Lung (tissue), 12 donors: ENCODE data around the gene IQCM. TPM values are rescaled to one million over a fixed set of nuclear protein-coding genes. Genes with fewer than 3 reads are reported as not detected.

Experiments
- ATAC-seq: fragments of 200-7000 bp; cut with Tn5 transposase; one replicate; pipeline ENCODE4 v1.9.1; 2020; ENCODE audit warnings: moderate number of reproducible peaks; ENCODE audit not compliant: insufficient read depth, low FRiP score
- DNase-seq, 3 donors: peaks; one replicate each; pipeline ENCODE4 v3.0.0-alpha.2; 2013 to 2017
- H3K27ac ChIP-seq, 2 donors: one replicate each; pipeline ENCODE4 v1.5.1; 2013; ENCODE audit warnings: mild to moderate bottlenecking in 2 of 2, moderate library complexity in 2 of 2, control low read depth in 1 of 2, inconsistent platforms in 1 of 2, low read depth in 1 of 2, low read length in 1 of 2
- H3K27me3 ChIP-seq, 3 donors: one replicate each; pipeline ENCODE4 v1.5.1; 2013; ENCODE audit warnings: low read length in 2 of 3; ENCODE audit not compliant: control insufficient read depth in 3 of 3, insufficient read depth in 3 of 3
- H3K36me3 ChIP-seq, 4 donors: one replicate each; pipeline ENCODE4 v1.5.1; 2013; ENCODE audit warnings: low read length in 4 of 4, mild to moderate bottlenecking in 1 of 4, moderate library complexity in 1 of 4; ENCODE audit not compliant: control insufficient read depth in 4 of 4, insufficient read depth in 4 of 4
- H3K4me1 ChIP-seq, 5 donors: one replicate each; pipeline ENCODE4 v1.5.1; 2013; ENCODE audit warnings: low read length in 5 of 5, mild to moderate bottlenecking in 2 of 5, moderate library complexity in 1 of 5; ENCODE audit not compliant: control insufficient read depth in 5 of 5, insufficient read depth in 5 of 5
- H3K4me3 ChIP-seq: one replicate; pipeline ENCODE4 v1.5.1; 2013; ENCODE audit warnings: mild to moderate bottlenecking, control low read depth, moderate library complexity
- H3K9ac ChIP-seq, 2 donors: one replicate each; pipeline ENCODE4 v1.5.1; 2013; ENCODE audit warnings: low read length in 2 of 2, control low read depth in 1 of 2; ENCODE audit not compliant: insufficient read depth in 1 of 2
- H3K9me3 ChIP-seq, 4 donors: one replicate each; pipeline ENCODE4 v1.5.1; 2013; ENCODE audit warnings: low read length in 3 of 4, mild to moderate bottlenecking in 1 of 4, moderate library complexity in 1 of 4; ENCODE audit not compliant: control insufficient read depth in 4 of 4, insufficient read depth in 3 of 4
- CTCF ChIP-seq: IDR thresholded peaks from 2 replicates; pipeline ENCODE4 v1.5.1; 2012; ENCODE audit warnings: mild to moderate bottlenecking; ENCODE audit errors: control extremely low read depth, extremely low read depth
- WGBS, 2 donors: extraction: QIAGEN DNeasy Blood & Tissue Kit; methylation state at CpG; one replicate each; pipeline ENCODE4 v1.1.7; 2013; 5-methylcytosine and 5-hydroxymethylcytosine counted together
- polyA plus RNA-seq, 2 donors: library from polyadenylated mRNA; stranded (reverse); fragments of 200-250 nt; gene quantifications; one replicate each; pipeline ENCODE4 v1.2.1, GENCODE V29; 2013
- total RNA-seq, 2 donors: library from RNA; depleted of rRNA in 1 of 2; stranded (reverse); fragments of >200 nt in 1 of 2; gene quantifications; one replicate each; pipeline ENCODE4 v1.2.1, GENCODE V29; 2014 to 2021
- donor health status: control.
- donor health status: control.
- donor health status: Bipolar disorder and iron deficiency.
- donor health status: healthy.
- donor health status: DM: yes; HTN: yes; CAD: no.

Gene IQCM
- total and polyA plus RNA-seq, 4 donors, result not detected

DNA sequence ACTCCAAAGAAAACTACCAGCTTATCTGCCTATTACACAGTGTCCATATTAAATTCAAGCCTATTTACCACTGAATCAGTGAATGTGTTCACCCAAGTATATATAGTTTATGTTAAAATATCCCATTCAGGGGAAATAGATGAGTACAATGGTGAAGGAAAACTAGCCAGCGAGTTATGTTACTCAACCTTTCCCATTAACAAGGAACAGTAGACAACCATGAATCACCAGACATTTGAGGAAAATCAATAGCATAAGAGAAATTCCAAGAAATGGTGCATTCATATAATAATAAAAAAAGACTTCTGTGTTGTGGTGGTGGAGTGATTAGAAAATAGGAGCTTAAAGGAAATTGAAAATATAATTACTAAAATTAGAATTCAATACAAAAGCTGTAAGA lies 21.3 kb downstream of the IQCM start:
- Histone ChIP-seq H3K36me3 (no peaks in the 10 kb centered on the region), H3K27me3 (no peaks in the 10 kb centered on the region), H3K4me1 (peaks cover 0 to 3% (median 0%) of the 10 kb centered on the region in 5 donors), H3K4me3 (no peak overlapping the region), H3K27ac (no peak overlapping the region), H3K9ac (no peak overlapping the region), H3K9me3 (peaks cover 0 to 2% (median 0%) of the 10 kb centered on the region in 4 donors)
- TF ChIP-seq CTCF, result no peak
- DNase-seq (no peak), ATAC-seq (no peak)
- WGBS, 2 donors, result 87 to 89% methylated on average over 1 of the region's 1 CpG

DNA sequence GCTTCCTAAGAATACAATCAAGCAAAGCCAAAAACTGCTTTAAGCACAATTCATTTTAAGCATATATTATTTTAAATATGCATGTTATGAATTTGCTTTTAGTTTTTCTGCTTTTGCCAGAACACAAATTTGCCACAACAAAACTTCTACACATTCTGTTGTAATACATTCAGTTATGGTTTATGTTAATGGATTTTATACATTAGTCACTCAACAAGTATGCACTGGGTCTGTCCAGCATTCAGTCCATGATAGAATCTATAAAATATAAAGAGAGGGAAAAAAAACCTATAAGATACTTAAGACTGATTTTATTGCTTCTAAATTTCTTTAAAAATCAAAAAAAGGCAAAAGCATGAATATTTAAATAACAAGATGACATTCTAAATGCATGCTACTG lies 22.2 kb downstream of the IQCM start:
- Histone ChIP-seq H3K9ac (no peak overlapping the region), H3K27ac (no peak overlapping the region), H3K36me3 (no peaks in the 10 kb centered on the region), H3K27me3 (no peaks in the 10 kb centered on the region), H3K9me3 (peaks cover 0 to 2% (median 0%) of the 10 kb centered on the region in 4 donors), H3K4me1 (peaks cover 0 to 3% (median 0%) of the 10 kb centered on the region in 5 donors), H3K4me3 (no peak overlapping the region)
- DNase-seq, result no peak
- no peak for TF ChIP-seq CTCF
- ATAC-seq, result no peak

DNA sequence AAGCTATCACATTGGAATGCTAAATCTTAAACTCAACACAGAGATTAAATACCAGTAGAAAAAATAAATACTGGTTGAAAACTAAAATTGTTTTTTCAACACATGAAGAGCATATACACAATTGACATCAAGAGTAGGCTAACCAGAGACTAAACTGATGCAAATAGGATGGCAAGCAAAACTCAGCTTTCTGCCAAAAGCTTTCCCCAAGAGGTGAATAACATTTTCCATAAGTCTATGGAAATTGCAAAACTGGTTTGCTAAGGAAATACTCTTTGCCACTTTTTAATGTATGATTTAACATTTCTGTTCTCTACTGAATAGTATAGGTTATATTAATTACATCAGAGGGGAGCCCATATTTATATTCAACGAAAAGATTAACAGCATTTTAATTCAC lies 23.8 kb downstream of the IQCM start:
- Histone ChIP-seq H3K4me3 (no peak overlapping the region), H3K9ac (no peak overlapping the region), H3K36me3 (no peaks in the 10 kb centered on the region), H3K27me3 (no peaks in the 10 kb centered on the region), H3K9me3 (peaks cover 0 to 2% (median 0%) of the 10 kb centered on the region in 4 donors), H3K27ac (no peak overlapping the region), H3K4me1 (peaks cover 0 to 3% (median 0%) of the 10 kb centered on the region in 5 donors)
- ATAC-seq (no peak), DNase-seq (no peak)
- WGBS, 2 donors, result 55 to 78% methylated on average over 1 of the region's 1 CpG
- no peak for TF ChIP-seq CTCF
